ENCODE data around the gene AP1M1.

- TF ChIP-seq, protein P1, sequence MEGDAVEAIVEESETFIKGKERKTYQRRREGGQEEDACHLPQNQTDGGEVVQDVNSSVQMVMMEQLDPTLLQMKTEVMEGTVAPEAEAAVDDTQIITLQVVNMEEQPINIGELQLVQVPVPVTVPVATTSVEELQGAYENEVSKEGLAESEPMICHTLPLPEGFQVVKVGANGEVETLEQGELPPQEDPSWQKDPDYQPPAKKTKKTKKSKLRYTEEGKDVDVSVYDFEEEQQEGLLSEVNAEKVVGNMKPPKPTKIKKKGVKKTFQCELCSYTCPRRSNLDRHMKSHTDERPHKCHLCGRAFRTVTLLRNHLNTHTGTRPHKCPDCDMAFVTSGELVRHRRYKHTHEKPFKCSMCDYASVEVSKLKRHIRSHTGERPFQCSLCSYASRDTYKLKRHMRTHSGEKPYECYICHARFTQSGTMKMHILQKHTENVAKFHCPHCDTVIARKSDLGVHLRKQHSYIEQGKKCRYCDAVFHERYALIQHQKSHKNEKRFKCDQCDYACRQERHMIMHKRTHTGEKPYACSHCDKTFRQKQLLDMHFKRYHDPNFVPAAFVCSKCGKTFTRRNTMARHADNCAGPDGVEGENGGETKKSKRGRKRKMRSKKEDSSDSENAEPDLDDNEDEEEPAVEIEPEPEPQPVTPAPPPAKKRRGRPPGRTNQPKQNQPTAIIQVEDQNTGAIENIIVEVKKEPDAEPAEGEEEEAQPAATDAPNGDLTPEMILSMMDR (IDR thresholded peaks at IDR 0.05; ENCODE audit: low read depth, low read length) = no peak
- TF ChIP-seq EZH2phosphoT487 (IDR thresholded peaks at IDR 0.05; ENCODE audit: low read depth) = no peak
Measured at GRCh38 chr19:16160445-16160942, 37.2 kb upstream of the AP1M1 start.

All from OCI-LY3 (cell line).